Hematopoietic multipotent progenitor cell treated with erythropoietin and hydrocortisone succinate and interleukin-3 and kit ligand, for 8 days (in vitro differentiated cells): ENCODE data around the gene PPP2R3C.
"Not testable (repeated sequence)": the region's sequence is repeated elsewhere in the genome, so short reads cannot be mapped to it uniquely, and the experiment has no call there.

Source experiments
- DNase-seq: peaks from one replicate; pipeline ENCODE4 v3.0.0-alpha.2; 2015

PPP2R3C gene

DNA sequence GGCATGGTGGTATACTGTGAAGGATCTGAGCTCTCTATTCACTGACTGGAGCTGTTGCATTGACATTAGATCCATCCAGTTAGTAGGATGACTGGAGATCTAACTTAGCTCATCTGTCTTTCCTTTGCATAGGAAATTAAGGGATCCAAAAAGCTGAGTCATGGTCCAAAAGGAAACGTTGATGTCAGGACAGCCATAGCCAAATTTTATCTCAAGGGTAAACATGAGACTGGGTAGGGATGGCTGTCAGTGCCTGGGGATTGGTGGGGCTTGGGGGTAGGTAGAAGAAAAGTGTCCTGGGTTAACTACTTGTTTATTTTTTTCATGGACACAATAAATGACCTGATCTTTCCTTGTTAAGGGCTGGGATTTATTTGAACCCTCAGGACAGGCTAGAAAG is 71.1 kb downstream of the PPP2R3C start:
- DNase-seq = peak; percentile 68

DNA sequence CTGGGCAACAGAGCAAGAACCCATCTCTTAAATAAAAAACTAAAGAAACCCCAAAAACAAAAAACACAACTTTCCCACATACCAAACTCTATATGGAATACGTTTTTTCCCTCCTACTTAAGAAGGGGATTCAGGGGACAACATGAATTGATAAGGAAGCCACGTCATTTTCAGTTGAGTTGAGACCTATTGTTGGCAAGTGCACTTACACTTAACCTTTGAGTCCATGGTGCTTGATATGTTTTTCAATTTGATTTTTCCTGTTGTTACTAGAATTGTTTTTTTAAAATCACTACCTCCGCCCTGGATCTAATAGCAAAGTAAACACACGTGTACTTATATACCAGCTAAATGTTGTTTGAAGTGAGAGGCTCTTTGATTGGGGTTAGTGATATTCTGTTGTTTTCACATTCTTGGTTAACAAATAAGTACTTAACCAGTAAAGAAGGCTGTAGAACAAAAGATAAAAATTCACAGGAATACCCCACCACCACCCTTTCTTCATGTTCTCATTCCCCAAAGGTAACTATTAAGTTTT is 73.7 kb downstream of the PPP2R3C start:
- no peak for DNase-seq

DNA sequence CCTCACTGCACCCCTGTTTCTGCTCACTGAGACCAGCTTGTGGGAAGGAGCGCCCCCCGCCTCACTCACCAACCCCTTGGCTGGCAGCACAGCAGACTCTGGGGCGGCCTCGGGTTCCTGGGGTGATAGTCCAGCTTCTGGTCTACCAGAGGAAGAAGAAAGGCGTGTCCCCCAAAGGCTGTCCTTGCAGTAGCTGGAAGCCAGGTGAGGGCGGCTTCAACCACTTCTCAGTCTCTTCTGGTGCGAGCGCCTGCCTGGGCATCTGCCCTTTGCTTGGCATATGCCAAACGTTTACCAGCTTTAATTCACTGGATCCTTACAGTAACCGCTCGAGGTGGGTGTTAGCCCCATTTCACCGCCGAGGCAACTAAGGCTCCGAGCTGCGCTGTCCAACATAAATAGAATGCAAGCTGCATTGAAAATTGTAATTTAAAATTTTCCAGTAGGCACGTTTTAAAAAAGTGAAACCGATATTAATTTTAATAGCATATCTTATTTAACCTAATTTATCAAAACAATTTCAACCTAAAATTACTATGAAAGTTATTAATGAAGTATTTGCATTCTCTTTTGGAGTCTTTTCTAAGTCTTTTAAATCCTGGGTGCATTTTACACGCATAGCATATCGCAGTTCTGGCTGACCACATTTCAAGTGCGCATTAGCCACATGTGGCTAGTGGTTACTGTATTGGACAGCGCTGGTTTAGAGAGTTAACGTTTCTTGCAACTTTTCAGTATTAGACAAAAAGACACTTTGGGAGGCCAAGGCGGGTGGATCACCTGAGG is 74.8 kb downstream of the PPP2R3C start:
- peak; percentile 67 for DNase-seq

DNA sequence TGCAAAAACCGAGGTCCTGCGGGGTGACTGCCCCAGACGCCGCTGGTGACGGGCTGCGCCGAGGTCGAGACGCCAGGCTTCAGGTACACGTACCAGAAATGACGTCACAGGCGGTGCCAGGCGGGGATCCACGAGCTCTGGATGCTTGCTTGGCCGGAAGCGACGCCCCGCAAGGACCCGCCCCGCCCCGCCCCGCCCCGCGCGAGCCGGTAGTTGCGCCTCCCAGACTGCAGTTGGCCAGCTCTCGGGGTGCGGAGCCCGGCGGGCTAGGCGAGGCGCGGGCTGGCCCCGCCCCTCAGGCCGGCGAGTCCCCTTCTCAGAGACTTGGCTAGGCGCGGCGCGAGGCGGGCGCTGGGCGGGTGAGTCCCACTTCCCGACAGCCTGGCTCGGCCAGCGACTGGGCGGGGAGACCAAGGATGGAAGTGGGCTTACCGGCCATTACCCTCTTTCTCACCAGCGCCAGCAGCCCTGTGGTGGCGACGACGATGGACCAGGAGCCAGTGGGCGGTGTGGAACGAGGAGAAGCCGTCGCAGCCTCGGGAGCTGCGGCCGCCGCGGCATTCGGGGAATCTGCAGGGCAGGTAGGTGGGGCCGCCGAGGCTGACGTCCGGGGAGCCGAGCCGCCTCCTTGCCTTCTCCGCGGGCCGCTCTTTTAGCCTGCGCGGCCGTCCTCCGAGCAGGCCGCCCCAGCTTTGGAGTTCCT is 75.6 kb downstream of the PPP2R3C start, which contains the start of gene FAM177A1:
TSS of gene FAM177A1 (plus strand) at position 225 of the 703 bp plus-strand sequence. CDS start at position 417, 192 bp downstream.
- DNase-seq = peak; percentile 97

DNA sequence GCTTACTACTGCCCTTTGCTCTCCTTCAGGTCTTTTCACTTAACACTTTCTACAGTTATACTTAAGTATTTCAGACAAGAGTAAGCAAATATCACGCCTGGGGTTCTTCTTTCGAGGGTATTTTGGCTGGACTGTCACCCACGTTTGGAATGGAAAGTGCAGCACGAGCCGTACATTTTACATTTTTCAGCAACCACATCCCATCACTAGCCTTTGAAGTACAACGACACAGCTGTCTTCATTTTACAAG is 76.1 kb downstream of the PPP2R3C start:
- DNase-seq = no peak

DNA sequence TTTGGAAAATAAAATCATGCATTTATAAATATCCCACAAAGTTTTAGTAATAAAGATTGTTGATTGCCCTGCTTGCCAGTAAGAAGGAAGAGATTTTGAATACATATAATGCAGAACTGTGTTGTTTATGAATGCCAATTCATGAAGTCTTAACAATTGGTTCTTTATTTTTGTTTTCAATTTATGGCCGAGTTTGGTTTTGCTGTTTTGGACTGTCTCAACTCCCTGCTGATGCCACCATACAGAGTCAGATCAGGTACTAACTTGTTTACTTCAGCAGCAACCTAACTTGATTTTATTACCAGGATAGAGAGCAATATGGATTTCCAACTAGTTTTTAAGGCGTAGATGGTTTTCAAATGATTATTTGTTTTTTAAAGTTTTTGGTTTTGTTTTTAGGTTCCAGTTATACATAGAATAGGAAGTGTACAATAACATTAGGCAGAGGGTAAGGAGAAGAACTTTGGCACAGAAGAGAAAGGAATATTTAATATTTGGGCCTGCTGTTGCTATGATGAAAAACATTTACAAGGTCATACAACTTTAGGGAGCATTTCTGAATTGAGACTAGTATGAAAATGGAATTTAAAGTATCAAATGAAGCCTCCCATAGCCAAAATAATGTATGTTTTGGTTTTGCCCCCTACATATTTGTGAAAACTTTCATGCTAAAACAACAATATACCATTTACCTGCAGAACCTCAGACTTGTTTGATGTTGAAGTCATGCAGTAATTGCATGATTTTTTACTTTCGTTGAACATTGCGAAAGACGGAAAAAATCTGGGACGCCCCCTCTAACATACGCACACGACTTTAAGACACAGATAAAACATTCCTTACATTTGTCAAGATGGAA is 76.6 kb downstream of the PPP2R3C start:
- DNase-seq = peak; percentile 8

DNA sequence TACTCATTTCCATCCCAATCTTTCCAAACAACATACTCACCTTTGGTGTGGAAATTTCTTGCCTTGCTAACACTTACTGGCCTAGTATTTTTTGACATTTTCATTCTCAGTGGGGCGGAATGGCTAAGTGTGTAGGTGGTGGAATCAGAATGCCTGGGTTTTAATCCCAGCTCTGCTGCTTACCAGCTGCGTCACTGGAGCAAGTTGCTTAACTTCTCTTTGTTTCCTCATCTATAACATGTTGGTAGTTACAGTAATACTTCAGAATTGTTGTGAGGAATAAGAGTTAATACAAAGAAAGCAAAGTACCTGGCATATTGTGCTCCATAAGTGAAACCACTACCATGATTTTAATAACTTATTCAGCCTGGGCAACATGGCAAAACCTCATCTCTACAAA is 78.7 kb downstream of the PPP2R3C start:
- DNase-seq = no peak

DNA sequence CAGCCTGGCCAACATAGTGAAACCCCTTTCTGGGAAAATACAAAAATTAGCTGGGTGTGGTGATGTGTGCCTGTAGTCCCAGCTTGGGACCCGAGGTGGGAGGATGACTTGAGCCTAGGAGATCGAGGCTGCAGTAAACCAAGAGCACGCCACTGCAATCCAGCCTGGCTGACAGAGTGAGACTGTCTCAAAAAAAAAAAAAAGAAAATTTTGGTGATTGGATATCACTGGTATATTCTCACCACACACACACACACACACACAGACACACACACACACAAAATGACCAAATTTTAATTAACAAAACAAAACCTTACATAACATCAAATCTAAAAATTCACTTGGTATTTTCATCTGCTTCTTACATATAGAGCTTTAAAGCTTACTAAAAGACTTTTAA is 79.2 kb downstream of the PPP2R3C start:
- DNase-seq = no peak

DNA sequence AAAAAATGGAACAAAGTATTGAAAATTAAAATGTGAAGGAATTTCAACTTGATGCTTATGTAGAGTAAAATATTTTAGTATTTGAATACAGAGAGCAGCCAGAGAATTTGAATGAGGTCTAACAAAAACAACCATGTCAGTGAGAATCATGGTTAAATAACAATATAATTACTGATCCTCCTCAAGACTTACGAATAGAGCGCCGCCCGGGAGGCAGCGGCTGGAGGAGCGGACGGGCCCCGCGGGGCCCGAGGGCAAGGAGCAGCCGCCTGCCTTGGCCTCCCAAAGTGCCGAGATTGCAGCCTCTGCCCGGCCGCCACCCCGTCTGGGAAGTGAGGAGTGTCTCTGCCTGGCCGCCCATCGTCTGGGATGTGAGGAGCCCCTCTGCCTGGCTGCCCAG is 83.5 kb downstream of the PPP2R3C start:
- DNase-seq = not testable (repeated sequence)
